GM21360 (cell line): ENCODE measurements around the gene AK3.

Source experiments
- ATAC-seq: cut with Tn5 transposase; IDR thresholded peaks from one replicate; pipeline ENCODE4 v1.9.1; 2021; ENCODE audit warnings: mild to moderate bottlenecking, moderate library complexity; ENCODE audit not compliant: unreplicated experiment

Gene AK3

DNA sequence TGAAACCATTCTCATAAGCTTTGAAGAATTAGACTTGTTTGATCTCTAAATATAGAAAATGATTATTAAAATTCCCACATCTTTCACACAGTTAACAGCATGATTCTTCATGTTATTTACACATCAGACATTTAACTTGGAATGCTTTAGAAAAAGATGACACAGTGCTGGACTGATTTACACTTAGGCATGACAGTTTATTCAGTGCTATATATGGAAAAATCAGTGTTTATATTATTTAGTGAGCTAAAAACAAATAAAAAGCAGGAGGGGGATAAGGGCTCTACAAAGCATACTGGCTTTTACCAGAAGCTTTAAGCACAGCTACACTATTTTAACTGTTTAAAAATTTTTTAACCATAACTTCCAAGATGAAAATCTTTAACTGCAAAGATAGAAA is 31.6 kb downstream of the AK3 start:
- no peak for ATAC-seq

DNA sequence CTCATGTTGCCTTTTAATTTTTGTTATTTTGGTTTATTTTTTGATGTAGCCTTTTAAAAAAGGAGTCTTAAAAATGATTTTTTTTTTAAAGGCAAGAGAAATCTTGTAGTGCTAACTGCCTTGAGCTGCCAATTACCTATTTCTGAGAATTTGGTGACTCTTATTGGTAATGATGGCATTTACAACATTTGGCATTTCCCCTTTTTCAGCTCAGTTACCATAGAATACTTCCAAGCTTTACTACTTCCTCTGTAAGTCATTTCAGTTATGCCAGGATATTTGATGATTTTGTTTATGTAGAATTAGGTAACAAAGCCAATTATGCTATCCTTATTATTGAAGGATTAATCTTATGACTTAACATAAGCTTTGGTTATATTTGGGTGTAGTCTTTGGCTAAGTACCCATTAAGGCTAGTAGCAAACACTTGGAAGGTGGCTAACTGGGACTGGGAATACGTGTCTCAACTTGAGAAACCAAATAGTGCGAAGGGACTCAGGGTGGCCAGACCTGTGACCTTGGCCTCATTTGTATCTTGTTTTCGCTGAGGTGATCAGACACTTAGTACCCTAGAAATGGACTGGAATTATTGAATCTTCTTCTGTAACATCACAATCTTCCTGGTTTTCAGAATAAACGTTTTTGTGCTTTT is 33.9 kb downstream of the AK3 start:
- no peak for ATAC-seq

DNA sequence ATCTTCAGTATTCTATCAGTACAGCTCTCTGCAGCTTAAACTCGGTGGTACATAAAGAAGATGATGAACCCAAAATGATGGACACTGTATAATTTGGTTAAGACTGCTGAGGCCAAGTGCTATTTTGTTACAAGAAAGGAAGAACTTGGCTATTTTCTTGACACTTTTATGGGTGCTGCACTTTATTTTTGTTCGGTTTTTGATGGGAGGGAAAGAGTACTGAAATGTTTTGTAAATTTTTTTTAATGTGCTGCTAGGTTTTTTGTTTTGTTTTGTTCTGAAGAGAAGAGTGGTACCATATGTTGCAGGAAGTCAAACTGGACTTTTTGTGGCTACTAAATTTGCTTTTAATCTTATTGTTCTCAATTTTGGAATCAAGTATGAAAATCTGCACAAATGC is 35.0 kb downstream of the AK3 start:
- no peak for ATAC-seq

DNA sequence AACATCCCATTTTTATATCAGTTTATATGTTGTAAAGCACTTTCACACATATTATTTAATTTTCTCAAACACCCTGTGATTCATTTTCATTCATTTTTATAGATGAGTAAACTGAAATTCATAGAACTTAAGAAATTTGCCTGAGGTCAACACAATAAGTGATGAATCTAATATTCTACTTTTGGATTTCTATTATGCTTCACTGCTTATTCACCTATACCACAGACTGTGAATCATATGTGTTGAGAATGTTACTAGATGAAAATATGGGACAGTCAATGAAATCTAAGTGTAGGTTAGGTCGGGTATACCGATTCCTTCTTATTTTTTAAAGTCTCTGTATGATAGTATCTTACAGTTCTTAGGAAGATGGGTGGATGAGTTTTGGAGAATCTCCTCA is 36.9 kb downstream of the AK3 start:
- ATAC-seq = no peak

DNA sequence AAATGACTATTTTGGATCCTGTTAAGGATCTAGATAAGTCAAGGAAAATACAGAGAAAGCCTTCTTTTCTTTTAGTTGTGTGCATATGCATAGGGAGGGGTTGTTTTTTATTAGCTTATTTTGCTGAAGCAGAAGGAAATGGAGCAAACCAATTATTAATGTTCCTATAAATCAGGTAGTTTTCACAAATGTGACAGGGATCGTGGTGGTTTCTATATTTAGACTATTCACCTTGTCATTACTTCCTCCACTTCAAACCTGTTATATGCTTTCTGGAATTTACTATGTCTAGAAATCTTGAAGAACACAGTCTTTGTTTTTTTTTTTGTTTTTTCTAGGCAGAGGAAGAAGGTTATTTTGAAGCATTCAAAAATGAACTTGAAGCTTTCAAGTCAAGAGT is 39.5 kb downstream of the AK3 start:
- ATAC-seq = no peak

DNA sequence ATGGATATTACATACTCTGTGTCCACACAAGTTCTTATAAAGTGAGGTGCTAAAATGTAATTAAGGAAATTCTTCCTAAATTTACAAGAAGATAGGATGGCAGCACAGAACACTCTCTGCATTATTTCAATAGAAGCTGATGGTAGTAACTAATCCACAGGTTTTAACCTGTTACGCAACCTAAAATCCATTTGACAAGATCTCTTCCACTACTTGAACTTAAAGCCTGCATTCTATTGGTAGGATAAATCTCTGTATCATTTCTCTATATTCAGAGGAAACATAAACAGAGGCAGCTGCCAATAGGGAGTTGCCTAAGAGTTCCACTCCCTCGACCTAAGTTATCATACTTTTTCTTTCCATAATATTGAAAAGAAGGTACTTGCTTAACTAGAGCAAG is 40.1 kb downstream of the AK3 start:
- ATAC-seq = no peak

DNA sequence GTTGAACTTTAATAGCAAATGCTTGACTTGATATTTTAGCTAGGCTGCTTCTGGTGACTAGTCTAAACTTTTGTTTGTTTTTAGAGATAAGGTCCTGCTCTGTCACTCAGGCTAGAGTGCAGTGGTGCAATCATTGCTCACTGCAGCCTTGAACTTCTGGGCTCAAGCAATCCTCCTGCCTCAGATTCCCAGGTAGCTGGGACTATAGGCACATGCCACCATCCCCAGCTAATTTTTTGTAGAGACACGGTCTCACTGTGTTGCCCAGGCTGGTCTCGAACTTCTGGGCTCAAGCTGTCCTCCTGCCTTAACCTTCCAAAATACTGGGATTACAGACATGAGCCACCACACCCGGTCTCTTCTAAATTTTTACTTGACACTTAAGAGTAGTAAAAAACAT is 40.9 kb downstream of the AK3 start:
- no peak for ATAC-seq

DNA sequence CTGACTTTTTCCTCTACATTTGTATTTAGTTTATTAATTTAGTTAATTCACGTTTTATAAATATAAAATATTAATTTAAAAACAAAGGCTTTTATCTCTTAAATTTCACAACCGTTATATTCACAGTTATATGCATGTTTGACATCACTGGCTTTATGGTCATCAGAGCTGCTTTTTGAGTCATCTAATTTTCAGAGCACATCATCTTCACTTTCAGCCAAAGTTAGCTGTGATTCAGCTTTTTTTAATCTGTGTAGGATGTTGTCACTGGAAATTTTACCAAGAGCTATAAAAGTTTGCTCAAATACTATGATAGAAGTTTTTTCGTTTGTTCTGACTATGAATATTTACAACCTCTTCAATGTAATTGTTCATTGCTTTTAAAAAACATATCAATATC is 49.2 kb downstream of the AK3 start:
- no peak for ATAC-seq

DNA sequence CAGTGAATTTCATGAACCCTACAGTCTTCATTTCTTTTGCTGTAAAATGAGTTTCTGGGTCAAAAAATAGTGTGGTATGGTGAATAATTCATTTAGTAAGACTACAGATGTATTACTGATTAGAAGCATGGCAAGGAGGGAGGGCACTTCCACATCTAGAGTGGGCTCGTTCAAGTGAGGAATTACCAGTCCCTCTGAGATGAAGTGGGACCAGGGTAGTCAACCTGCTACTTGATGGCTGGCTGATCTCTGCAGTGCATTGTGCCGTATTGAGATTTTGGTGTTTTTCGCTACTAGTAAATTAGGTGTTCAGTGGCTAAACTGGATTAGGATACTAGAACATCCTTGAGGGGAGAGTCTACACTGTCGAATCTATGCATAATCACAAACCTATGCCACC is 50.9 kb downstream of the AK3 start:
- peak; percentile 66 for ATAC-seq

DNA sequence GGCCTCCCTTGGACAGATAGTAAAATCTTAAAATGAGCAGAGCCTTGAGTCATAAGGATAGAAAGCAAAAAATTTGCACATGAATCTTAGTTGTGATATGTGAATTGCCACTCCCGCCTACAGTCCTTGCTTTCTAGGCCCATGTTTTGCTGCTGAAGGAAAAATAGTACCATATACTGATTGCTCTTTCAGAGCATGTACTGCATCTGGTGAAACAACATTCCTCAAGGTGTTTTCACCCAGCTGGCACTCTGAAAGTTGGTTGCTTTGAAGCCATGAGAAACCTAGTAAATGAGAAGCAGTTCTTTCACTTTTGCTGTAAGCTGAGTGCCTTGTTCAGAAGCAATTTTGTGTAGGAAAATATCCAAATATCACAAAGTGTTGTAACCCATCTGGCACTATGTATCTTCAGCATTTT is 51.3 kb downstream of the AK3 start:
- peak; percentile 70 for ATAC-seq

DNA sequence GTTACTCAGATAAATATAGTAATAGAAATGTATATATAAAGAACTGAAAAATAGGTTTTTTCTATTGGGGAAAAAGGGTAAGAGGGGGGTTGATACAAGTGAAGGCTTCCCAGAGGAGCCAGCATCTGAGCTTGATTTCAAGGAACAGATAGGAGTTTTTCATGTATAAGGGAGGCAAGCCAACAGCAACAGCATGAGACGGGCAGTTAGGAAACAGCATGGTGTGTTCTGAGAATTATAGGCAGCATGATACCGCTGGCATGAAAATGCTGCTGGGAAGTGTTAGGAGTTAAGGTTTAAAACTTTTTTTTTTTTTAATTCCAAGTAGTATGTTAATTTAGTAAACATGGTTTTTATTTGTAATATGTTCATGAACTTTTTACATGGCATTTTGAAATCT is 52.0 kb downstream of the AK3 start:
- ATAC-seq = no peak

DNA sequence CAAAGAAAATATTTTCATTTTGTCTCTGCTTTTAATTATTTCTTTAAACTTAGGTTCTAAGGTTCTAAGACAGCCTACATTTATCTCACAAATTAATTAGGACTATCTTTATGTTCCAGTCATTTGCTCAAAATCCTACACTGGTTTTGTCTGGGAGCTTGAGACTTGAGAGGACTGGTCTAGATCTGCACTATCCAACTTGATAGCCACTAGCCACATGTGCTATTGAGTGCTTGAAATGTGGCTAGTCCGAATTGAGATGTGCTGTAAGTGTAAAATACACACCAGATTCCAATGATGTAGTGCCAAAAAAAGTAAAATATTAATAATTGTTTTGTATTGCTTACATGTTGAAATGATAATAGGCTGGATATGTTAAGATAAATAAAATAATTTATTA is 54.4 kb downstream of the AK3 start:
- ATAC-seq = no peak

DNA sequence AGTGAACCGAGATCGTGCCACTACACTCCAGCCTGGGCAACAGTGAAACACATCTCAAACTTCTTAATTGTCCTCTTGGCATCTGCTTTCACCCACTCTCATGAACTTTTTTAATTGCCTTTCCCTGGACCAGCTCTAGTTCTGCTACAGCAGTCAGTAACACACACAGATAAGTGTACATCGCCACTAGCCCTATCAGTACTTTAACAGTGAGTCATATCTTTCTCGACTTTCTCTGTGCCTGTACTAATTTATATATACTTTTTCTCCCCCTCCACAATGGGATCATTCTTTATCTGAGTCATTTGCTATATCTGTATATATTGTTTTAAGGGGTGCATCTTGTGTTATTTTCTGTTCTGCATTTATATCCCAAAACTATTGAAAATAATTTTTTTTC is 54.9 kb downstream of the AK3 start:
- ATAC-seq = no peak

DNA sequence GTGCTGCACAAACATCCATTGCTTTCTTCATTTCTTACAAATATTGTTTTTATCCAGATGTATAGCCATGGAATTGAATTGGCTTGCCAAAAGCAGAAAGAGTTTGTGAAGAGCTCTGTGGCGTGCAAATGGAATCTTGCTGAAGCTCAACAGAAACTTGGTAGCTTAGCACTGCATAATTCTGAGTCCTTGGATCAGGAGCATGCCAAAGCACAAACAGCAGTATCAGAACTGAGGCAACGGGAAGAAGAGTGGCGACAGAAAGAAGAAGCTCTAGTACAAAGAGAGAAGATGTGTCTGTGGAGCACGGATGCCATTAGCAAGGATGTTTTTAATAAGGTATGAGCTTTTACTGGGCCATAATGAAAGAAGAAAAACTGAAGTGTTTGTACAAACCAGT is 56.2 kb downstream of the AK3 start:
- no peak for ATAC-seq

DNA sequence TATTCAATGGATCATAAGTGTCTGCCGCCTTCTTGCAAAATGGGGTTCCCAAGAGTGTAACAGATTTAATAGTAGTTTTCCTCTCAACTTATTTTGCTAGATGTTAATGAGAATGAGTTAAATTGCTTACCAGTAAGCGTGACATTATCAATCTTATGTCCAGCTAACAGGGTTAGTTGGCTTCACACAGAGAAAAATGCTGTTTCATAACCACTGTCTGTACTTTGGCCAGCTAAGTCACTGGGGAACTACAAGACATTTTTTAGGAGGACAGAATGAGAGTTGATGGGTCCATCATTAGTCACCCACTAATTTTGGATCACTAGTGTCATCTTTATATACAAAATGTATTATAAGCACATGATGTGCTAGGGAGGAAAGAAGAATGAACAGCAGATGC is 60.3 kb downstream of the AK3 start:
- ATAC-seq = no peak

DNA sequence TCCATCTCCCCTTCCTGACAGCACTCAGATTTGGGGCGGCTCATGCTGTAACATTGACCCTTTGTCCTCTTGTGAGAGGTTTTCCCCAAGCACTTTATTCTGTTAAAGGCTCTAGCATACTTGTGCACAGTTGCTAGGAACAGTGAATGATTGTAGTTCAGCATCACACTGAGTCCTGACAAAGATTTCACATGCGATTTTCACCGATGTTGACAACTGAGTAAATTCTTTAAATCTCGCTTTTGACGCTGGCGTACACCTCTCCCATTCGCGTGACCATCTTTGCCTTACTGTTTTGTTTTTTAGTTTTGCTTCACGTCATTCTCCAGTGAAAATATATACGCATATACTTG is 60.9 kb downstream of the AK3 start:
- no peak for ATAC-seq

DNA sequence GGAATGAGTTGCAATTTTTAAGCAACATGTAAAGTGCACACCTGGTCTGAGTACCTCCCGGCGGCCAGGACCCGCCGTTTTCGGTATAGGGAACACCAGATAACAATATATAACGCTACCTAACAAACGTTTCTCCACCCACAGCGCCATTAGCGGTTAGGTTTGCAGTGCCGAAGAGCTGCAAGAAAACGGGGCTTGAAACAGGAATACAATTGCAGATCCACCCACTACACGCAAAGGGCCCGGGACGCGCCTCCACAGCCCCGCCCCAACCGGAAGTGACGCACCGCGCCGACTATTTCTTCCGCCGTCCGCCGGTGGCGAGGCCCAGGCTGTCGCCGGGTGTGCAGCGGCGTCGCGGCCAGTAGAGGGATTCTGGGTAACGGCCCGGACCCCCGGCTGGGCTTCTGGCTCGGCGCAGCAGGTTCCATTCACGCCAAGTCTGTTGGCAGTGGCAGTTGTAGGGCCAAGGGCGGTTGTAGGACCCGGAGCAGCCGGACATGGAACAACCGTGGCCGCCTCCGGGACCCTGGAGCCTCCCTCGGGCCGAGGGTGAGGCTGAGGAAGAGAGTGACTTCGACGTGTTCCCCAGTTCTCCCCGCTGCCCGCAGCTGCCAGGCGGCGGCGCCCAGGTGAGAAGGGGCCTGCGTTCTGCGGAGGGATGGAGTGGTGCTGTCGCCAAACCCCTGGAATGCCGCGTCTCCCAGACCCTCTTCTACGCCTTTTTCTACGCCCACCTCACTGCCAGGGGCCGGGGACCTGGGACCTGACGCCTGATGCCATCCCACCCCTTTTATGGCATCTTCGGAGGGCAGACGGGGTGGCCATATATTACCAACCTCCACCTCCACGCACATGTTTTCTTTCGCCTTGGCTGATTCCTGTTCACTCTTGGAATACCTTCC is 61.5 kb downstream of the AK3 start, which contains the start of gene CDC37L1:
CDC37L1 (plus strand) TSS at position 302 of the 905 bp plus-strand sequence; CDS start at position 501, 199 bp downstream.
- peak; percentile 96 for ATAC-seq

DNA sequence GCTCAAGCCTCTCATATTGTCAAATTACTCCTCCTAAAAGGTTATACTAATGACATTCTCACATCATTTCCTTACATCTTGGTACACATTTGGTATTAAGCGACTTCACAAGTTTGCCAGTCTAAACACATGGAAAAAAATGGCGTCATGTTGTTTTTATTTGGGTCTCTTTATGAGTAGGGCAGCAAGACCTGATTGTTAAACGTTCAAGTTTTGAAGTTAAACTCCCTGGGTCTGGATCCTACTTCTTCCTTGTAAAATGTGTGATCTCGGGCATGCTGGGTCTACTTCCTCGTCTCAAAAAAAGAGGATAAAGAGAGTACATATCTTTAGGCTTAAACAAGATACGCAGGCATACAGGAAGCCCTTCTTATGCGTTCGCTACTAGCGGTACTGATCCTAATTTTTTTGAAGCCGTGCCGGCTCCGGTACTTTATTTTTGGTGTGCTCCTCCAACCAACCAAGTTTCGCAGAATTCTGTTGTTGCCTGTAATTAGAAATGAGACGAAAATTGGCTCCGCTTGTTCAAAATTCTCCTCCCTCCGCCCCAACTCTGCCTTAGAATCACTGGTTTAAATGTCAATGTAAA is 62.2 kb downstream of the AK3 start:
- peak; percentile 13 for ATAC-seq

DNA sequence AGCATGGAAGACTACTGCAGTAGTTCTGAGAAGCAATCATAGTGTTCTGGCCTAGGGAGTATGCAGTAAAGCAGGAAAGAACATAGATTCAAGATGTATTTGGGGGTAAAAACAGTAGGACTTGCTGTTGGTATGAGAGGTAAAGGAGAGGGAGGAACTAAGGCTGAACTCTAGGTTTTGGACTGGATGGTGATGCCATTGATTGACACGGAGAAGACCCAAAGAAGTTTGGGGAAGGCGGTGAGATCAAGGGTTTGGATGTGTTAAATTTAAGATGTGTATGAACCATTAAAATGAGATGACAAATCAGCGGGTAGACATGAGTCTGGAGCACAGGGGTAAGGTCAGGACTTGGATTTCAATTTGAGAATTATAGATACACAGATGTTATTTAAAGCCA is 63.6 kb downstream of the AK3 start:
- no peak for ATAC-seq

DNA sequence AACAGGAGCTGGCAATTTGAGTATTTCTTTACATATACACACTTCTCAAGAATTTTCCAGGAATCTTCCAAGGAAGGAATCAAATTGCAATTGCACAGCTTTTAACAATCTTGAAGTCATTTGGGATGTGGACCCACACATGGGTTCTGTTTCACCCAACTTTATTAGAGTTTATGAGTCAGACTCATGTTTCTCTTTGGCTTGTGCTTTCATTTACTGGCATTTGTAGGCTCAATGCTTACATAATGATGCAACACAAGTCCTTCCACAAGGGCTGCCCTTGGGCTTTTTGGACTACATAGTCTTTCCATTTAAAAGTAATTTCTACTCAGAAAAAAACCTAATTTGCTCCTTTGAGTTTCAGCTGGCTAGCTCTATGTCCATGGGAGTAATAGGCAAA is 66.2 kb downstream of the AK3 start:
- ATAC-seq = no peak

DNA sequence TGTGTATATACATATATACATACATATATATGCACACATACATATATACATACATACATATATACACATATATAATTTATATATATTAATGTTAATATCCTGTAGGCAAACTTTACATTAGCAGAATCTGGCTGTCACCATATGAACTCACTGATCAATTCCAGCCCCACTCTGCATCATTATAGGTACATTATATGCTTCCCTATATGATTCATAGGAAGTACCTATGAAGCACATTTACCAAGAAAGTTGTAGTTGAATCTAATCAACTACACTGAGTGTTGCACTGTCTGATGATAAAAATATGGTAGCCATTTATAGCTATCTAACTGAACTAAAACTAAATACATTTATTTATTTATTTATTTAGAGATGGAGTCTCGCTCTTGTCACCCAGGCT is 69.3 kb downstream of the AK3 start:
- no peak for ATAC-seq

DNA sequence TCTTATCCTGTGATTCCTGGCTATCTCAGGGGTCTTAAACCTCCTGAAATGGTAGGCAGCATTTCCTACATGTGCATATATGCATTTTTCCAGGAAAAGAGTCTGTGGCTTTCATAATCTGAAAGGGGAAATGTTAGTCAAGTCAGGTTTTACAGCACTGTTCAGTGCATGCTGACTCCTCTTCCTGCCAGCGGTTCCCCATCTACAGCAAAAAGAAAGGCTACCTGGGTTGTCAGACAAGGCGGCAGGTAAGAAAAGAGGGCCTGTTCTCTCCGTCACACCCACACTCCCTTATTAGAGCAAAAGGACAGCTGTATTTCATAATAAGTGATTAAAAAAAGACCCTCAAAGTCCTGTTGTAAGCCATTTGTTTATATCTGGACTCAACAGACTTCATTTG is 70.4 kb downstream of the AK3 start:
- no peak for ATAC-seq
